Measurements from ENCODE around the gene KLF15. TPM values are rescaled to one million over a fixed set of nuclear protein-coding genes. Genes with fewer than 3 reads are reported as not detected.

KLF15 gene
- total RNA-seq, 1 experiment from 2014 or later: 14.7 TPM

GRCh38 chr3:126390201-126390600, 33.0 kb upstream of the KLF15 start (continued):
- TF ChIP-seq PRDM15 (CRISPR knock-in tag; IDR thresholded peaks at IDR 0.05): no peak
- TF ChIP-seq PREB (CRISPR knock-in tag; IDR thresholded peaks at IDR 0.05; ENCODE audit: borderline replicate concordance): no peak
- TF ChIP-seq SMAD4 (CRISPR knock-in tag; IDR thresholded peaks at IDR 0.05): no peak

GRCh38 chr3:126389794-126390146, 32.6 kb upstream of the KLF15 start:
- peak; percentile 4; the same call in 1 of the 2 replicates for ATAC-seq
- H3K4me1 Mint-ChIP-seq: peaks cover 16% of the 10 kb centered on the region
- H3K27ac Mint-ChIP-seq: 0 out of 2 replicates have a peak overlapping the region, but pooled peaks have one; percentile 16
- ChIA-PET CTCF (interaction anchor here (0.9 to 3.2 kb wide), 4 partner anchors 12 to 257 kb away, joined by 3 to 18 read pairs (median 12); no protein-coding TSS in a partner anchor), POLR2A (no interaction called here)
- no peak for TF ChIP-seq ATF1 (CRISPR knock-in tag; IDR thresholded peaks at IDR 0.05)
- no peak for TF ChIP-seq FOXK1 (CRISPR knock-in tag; IDR thresholded peaks at IDR 0.05)
- 0 out of 2 replicates have a peak, but pooled peaks have one; percentile 3 for TF ChIP-seq ZBTB43 (CRISPR knock-in tag; IDR thresholded peaks at IDR 0.05)
- TF ChIP-seq GTF2I (CRISPR knock-in tag; conservative IDR thresholded peaks at IDR 0.05): no peak
- no peak for TF ChIP-seq ZNF512 (CRISPR knock-in tag; IDR thresholded peaks at IDR 0.05; ENCODE audit: borderline replicate concordance)
- peaks cover 39% of the 10 kb centered on the region for H3K27me3 Mint-ChIP-seq (ENCODE audit: low read depth)
- H3K9me3 Mint-ChIP-seq: no peaks in the 10 kb centered on the region
- DNase-seq (ENCODE audit: low spot score): no peak
- H3K36me3 Mint-ChIP-seq: no peaks in the 10 kb centered on the region
- peak overlapping the region; percentile 52 for H3K4me3 Mint-ChIP-seq

- ChIA-PET CTCF (interaction anchor here (0.7 to 3.2 kb wide), 14 partner anchors 11 to 1307 kb away, joined by 3 to 18 read pairs (median 5); partner anchors contain the start of gene ZXDC), POLR2A (interaction anchor here (0.6 kb wide), 1 partner anchor 113 kb away, joined by 3 read pairs; no protein-coding TSS in a partner anchor)
- peak overlapping the region; percentile 52 for H3K4me3 Mint-ChIP-seq
- H3K27me3 Mint-ChIP-seq (ENCODE audit: low read depth): peaks cover 34% of the 10 kb centered on the region
- no peaks in the 10 kb centered on the region for H3K36me3 Mint-ChIP-seq
- H3K9me3 Mint-ChIP-seq: peaks cover 4% of the 10 kb centered on the region
- H3K27ac Mint-ChIP-seq: 0 out of 2 replicates have a peak overlapping the region, but pooled peaks have one; percentile 16
- DNase-seq (ENCODE audit: low spot score) (peak; percentile 89), ATAC-seq (peak; percentile 91)
- H3K4me1 Mint-ChIP-seq: peaks cover 13% of the 10 kb centered on the region
- TF ChIP-seq GRHL2 (CRISPR knock-in tag; IDR thresholded peaks at IDR 0.05; ENCODE audit: insufficient replicate concordance, severe bottlenecking) (no peak), ZNF232 (CRISPR knock-in tag; IDR thresholded peaks at IDR 0.05) (0 out of 2 replicates have a peak, but pooled peaks have one; percentile 47), FOXP4 (CRISPR knock-in tag; IDR thresholded peaks at IDR 0.05) (peak; percentile 64), ZNF263 (CRISPR knock-in tag; IDR thresholded peaks at IDR 0.05; ENCODE audit: low read depth) (no peak), RELA (CRISPR knock-in tag; IDR thresholded peaks at IDR 0.05; ENCODE audit: borderline replicate concordance) (no peak), SOX15 (CRISPR knock-in tag; IDR thresholded peaks at IDR 0.05) (no peak), NR1H2 (CRISPR knock-in tag; IDR thresholded peaks at IDR 0.05) (no peak), CTCF (IDR thresholded peaks at IDR 0.05) (peak; percentile 31; the same call in 1 of the 2 replicates), E2F1 (CRISPR knock-in tag; IDR thresholded peaks at IDR 0.05) (no peak), RORB (CRISPR knock-in tag; IDR thresholded peaks at IDR 0.05) (no peak), CREM (CRISPR knock-in tag; IDR thresholded peaks at IDR 0.05) (no peak)
Observed at GRCh38 chr3:126389112-126389793, 32.0 kb upstream of the KLF15 start.

All from WTC11 (cell line).